Measurements from ENCODE around the gene SMNDC1. TPM values are rescaled to one million over a fixed set of nuclear protein-coding genes. Genes with fewer than 3 reads are reported as not detected.

The SMNDC1 gene
- polyA plus RNA-seq, 1 experiment = 26.4 TPM

DNA sequence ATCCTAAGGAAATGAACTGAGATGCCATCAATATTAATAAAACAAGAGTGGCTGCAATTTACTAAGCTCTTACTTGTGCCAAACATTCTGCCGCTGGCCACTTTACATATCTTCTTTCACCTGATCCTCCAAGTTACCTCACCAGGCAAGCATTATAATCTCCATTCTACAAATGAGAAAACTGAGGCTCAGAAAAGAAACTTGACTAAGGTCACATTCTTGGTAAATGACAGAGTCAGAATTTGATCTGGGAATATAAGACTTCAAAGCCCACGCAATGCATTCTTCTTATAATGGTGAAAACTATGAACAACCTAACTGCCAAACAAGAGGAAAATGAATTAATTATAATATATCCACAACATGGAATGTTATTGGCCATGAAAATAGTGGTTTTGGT, 46.1 kb upstream of the SMNDC1 start:
- no peak overlapping the region for H3K4me3 ChIP-seq (ENCODE audit: low read depth, low read length)
- no peak for DNase-seq (ENCODE audit: low read depth, low spot score)
- ChIA-PET POLR2A (no interaction called here), CTCF (interaction anchor here (1.5 kb wide), 1 partner anchor 196 kb away, joined by 5 read pairs; no protein-coding TSS in a partner anchor)
- TF ChIP-seq CTCF (IDR thresholded peaks at IDR 0.05; ENCODE audit: low read depth, low read length) = no peak
- no peak overlapping the region for H3K27ac ChIP-seq (ENCODE audit: low read depth, low read length)
- no peaks in the 10 kb centered on the region for H3K27me3 ChIP-seq (ENCODE audit: control insufficient read depth, insufficient read depth, low read length)
- no peaks in the 10 kb centered on the region; the same call in 1 of the 2 replicates for H3K9me3 ChIP-seq (ENCODE audit: control insufficient read depth, insufficient read depth, low read length)

DNA sequence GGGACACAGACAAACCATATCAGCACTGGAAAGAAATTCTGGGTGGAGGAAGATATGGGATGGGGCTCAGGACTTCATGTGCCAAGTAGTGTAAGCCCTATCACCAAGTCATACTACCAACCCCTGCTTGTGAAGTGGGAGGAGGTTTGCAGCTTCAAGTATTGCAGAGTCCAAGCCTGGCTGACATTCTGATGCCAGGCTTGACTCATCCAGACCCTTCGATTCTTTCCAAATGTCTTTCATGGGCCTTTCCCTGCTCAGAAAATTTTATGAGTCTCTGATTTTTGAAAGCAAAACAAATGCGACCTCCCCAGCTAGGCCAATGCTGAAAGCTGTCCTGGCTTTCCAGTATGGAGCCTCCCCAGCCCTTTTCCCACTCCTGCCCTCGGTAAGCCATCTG, 45.1 kb upstream of the SMNDC1 start:
- ChIA-PET CTCF (interaction anchor here (1.5 kb wide), 1 partner anchor 197 kb away, joined by 5 read pairs; no protein-coding TSS in a partner anchor), POLR2A (interaction anchor here (0.7 kb wide), 1 partner anchor 26 kb away, joined by 3 read pairs; no protein-coding TSS in a partner anchor)
- no peak for DNase-seq (ENCODE audit: low read depth, low spot score)
- no peak for TF ChIP-seq CTCF (IDR thresholded peaks at IDR 0.05; ENCODE audit: low read depth, low read length)
- Histone ChIP-seq H3K27me3 (ENCODE audit: control insufficient read depth, insufficient read depth, low read length) (no peaks in the 10 kb centered on the region), H3K27ac (ENCODE audit: low read depth, low read length) (no peak overlapping the region), H3K4me3 (ENCODE audit: low read depth, low read length) (no peak overlapping the region), H3K9me3 (ENCODE audit: control insufficient read depth, insufficient read depth, low read length) (no peaks in the 10 kb centered on the region; the same call in 1 of the 2 replicates)

DNA sequence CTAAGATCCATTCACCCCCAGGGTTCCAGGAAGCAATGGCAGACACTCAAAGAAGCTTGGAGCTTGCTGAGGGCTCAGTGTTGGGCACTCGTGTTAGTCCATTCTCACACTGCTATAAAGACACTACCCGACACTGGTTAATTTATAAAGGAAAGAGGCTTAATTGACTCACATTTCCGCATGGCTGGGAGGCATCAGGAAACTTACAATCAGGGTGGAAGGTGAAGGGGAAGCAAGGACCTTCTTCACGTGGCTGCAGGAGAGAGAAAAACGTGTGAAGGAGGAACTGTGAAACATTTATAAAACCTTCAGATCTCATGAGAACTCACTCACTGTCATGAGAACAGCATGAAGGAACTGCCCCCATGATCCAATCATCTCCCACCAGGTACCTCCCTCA, 44.7 kb upstream of the SMNDC1 start:
- TF ChIP-seq CTCF (IDR thresholded peaks at IDR 0.05; ENCODE audit: low read depth, low read length) = no peak
- CTCF ChIA-PET = interaction anchor here (1.5 kb wide), 1 partner anchor 197 kb away, joined by 5 read pairs; no protein-coding TSS in a partner anchor
- H3K27ac ChIP-seq (ENCODE audit: low read depth, low read length) = no peak overlapping the region
- POLR2A ChIA-PET = no interaction called here
- H3K9me3 ChIP-seq (ENCODE audit: control insufficient read depth, insufficient read depth, low read length) = no peaks in the 10 kb centered on the region; the same call in 1 of the 2 replicates
- no peak for DNase-seq (ENCODE audit: low read depth, low spot score)
- no peaks in the 10 kb centered on the region for H3K27me3 ChIP-seq (ENCODE audit: control insufficient read depth, insufficient read depth, low read length)
- H3K4me3 ChIP-seq (ENCODE audit: low read depth, low read length) = no peak overlapping the region

GRCh38 chr10:110348336-110348735, 43.6 kb upstream of the SMNDC1 start:
- Histone ChIP-seq H3K27ac (ENCODE audit: low read depth, low read length) (no peak overlapping the region), H3K4me3 (ENCODE audit: low read depth, low read length) (no peak overlapping the region), H3K9me3 (ENCODE audit: control insufficient read depth, insufficient read depth, low read length) (no peaks in the 10 kb centered on the region; the same call in 1 of the 2 replicates), H3K27me3 (ENCODE audit: control insufficient read depth, insufficient read depth, low read length) (no peaks in the 10 kb centered on the region)
- POLR2A ChIA-PET = no interaction called here
- no peak for DNase-seq (ENCODE audit: low read depth, low spot score)
- CTCF ChIA-PET = no interaction called here
- TF ChIP-seq CTCF (IDR thresholded peaks at IDR 0.05; ENCODE audit: low read depth, low read length) = no peak

- CTCF ChIA-PET = no interaction called here
- DNase-seq (ENCODE audit: low read depth, low spot score) = no peak
- no peaks in the 10 kb centered on the region; the same call in 1 of the 2 replicates for H3K9me3 ChIP-seq (ENCODE audit: control insufficient read depth, insufficient read depth, low read length)
- no peaks in the 10 kb centered on the region for H3K27me3 ChIP-seq (ENCODE audit: control insufficient read depth, insufficient read depth, low read length)
- TF ChIP-seq CTCF (IDR thresholded peaks at IDR 0.05; ENCODE audit: low read depth, low read length) = no peak
- no peak overlapping the region for H3K4me3 ChIP-seq (ENCODE audit: low read depth, low read length)
- no peak overlapping the region for H3K27ac ChIP-seq (ENCODE audit: low read depth, low read length)
- POLR2A ChIA-PET = no interaction called here
Measured at GRCh38 chr10:110346914-110347313, 42.2 kb upstream of the SMNDC1 start.
